Stimulated activated memory B cell treated with anti-CD40 and anti-IgM and Interleukin-4, amounts not matched to agents 10 μg/mL and 1 μg/mL and 100 μg/mL, for 72 hours (primary cell): ENCODE measurements around the gene OLA1.
"Not testable (repeated sequence)": the region's sequence is repeated elsewhere in the genome, so short reads cannot be mapped to it uniquely, and the experiment has no call there.

Source experiments
- ATAC-seq: fragments of 150-1000 bp; cut with Tn5 transposase; 2 replicates; pipeline ENCODE4 v1.10.0; 2021
- H3K27ac Mint-ChIP-seq: one replicate; pipeline ENCODE4 v1.8.0; 2022; ENCODE audit warnings: mild to moderate bottlenecking, mixed read lengths
- H3K27me3 Mint-ChIP-seq: one replicate; pipeline ENCODE4 v1.8.0; 2022; ENCODE audit warnings: mixed read lengths
- H3K36me3 Mint-ChIP-seq: one replicate; pipeline ENCODE4 v1.8.0; 2022; ENCODE audit warnings: mixed read lengths
- H3K4me1 Mint-ChIP-seq: one replicate; pipeline ENCODE4 v1.8.0; 2022; ENCODE audit warnings: mixed read lengths
- H3K4me3 Mint-ChIP-seq: one replicate; pipeline ENCODE4 v1.8.0; 2022; ENCODE audit warnings: mild to moderate bottlenecking, moderate library complexity, mixed read lengths
- H3K9me3 Mint-ChIP-seq: one replicate; pipeline ENCODE4 v1.8.0; 2022; ENCODE audit warnings: mixed read lengths

The OLA1 gene

GRCh38 chr2:174248187-174248997, at the start of gene OLA1:
Gene OLA1 (minus strand): TSS chr2:174248532. CDS start chr2:174246815, 1,717 bp downstream.
- Mint-ChIP-seq H3K36me3 (peaks cover 7% of the 10 kb centered on the region), H3K9me3 (no peaks in the 10 kb centered on the region), H3K4me3 (peak within 1 kb of the TSS; percentile 84), H3K27ac (peak within 1 kb of the TSS; percentile 75), H3K4me1 (peaks cover 7% of the 10 kb centered on the region), H3K27me3 (no peaks in the 10 kb centered on the region)
- ATAC-seq = peak; percentile 99

DNA sequence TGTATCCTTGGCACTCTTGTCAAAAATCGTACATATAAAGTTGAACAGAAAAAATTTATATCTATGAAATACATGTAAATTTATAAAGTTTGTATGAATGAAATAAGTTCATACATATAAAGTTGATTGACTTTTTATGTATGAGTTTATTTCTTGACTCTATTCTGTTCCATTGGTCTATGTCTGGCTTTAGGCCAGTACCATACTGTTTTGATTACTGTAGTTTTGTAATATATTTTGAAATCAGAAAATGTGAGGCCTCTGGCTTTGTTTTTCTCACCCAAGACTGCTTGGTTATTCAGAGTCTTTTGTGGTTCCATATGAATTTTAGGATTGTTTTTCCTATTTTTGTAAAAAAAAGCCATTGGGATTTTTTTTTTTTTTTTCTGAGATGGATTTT, 44.6 kb upstream of the OLA1 start:
- ATAC-seq = no peak
- no peaks in the 10 kb centered on the region for H3K9me3 Mint-ChIP-seq

DNA sequence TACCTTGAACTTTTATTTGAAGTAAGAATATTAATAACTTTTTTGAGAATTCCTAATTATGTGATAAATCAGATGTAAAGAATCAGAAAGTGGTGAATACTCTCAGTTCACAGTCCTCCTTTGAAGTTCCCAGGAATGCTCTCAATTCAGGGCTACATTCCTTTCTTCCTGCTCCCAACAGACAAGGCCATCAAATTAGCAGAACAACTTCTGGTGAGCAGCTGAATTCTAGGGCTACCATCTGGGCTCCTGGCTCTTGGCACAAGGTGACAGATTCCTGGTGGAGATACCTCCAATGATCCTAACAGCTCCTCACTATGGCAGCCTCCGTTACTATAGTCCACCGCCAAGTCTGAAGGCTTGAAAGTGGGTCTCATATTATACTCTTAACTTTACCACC, 37.8 kb upstream of the OLA1 start:
- H3K4me3 Mint-ChIP-seq = no peak overlapping the region
- H3K27me3 Mint-ChIP-seq = peaks cover 49% of the 10 kb centered on the region
- no peaks in the 10 kb centered on the region for H3K4me1 Mint-ChIP-seq
- no peak for ATAC-seq
- H3K9me3 Mint-ChIP-seq = no peaks in the 10 kb centered on the region
- H3K36me3 Mint-ChIP-seq = no peaks in the 10 kb centered on the region
- no peak overlapping the region for H3K27ac Mint-ChIP-seq

More for the DNA sequence above, 44.6 kb upstream of the OLA1 start:
- Mint-ChIP-seq H3K27ac (no peak overlapping the region), H3K36me3 (no peaks in the 10 kb centered on the region), H3K4me3 (no peak overlapping the region), H3K27me3 (peaks cover 29% of the 10 kb centered on the region), H3K4me1 (no peaks in the 10 kb centered on the region)

DNA sequence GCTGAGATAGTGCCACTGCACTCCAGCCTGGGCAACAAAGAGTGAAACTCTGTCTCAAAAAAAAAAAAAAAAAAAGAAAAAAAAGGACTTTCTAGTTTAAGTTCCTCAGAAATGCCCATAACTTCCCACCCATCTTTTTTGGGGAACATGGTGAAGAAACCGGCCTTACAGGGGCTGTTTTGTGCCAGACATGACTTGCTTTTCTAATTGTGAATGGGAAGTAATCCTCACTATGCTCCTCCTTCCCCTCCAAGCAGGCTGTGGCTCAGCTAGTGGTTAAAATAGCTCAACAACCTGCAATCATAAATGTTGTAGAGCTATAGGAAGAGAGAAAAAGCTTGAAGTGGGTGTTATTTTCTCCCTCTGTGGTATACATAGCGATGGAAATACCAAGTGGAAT, 34.1 kb upstream of the OLA1 start:
- H3K27ac Mint-ChIP-seq = no peak overlapping the region
- no peak for ATAC-seq

DNA sequence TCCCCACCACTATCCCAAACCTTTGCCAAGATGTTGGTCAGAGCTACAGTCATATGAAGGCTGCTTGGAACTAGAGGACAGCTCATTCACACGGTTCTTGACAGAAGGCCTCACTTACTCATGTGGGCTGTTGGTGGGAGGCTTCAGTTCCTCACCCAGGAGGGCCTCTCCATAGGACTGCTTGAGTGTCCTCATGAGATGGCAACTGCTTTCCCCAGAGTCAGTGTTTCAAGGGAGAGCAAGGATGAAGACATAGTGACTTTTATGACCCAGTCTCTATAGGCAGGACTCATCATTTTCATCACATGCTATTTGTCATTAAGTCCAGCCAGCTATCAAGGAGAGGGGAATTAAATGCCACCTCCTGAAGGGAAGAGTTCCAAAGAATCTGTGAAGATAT, 33.4 kb upstream of the OLA1 start:
- peaks cover 43% of the 10 kb centered on the region for H3K27me3 Mint-ChIP-seq
- no peaks in the 10 kb centered on the region for H3K4me1 Mint-ChIP-seq
- ATAC-seq = no peak
- no peaks in the 10 kb centered on the region for H3K36me3 Mint-ChIP-seq
- H3K4me3 Mint-ChIP-seq = no peak overlapping the region
- no peak overlapping the region for H3K27ac Mint-ChIP-seq
- H3K9me3 Mint-ChIP-seq = no peaks in the 10 kb centered on the region

More for the DNA sequence above, 34.1 kb upstream of the OLA1 start:
- no peak overlapping the region for H3K4me3 Mint-ChIP-seq
- H3K36me3 Mint-ChIP-seq = no peaks in the 10 kb centered on the region
- H3K4me1 Mint-ChIP-seq = no peaks in the 10 kb centered on the region
- no peaks in the 10 kb centered on the region for H3K9me3 Mint-ChIP-seq
- H3K27me3 Mint-ChIP-seq = peaks cover 43% of the 10 kb centered on the region

DNA sequence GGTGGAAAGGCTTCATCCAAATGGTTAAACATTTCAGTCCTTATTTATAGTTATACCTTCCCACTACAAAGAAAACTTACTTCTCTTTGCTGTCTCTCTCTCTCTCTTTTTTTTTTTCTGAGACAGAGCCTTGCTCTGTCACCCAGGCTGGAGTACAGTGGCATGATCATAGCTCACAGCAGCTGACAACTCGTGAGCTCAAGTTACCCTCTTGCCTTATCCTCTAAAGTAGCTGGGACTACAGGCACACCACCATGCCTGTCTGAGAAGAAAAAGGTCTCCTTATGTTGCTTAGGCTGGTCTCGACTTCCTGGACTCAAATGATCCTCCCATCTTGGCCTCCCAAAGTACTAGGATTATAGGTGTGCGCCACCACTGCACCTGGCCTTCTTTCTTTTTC, 32.3 kb upstream of the OLA1 start:
- Mint-ChIP-seq H3K9me3 (no peaks in the 10 kb centered on the region), H3K36me3 (no peaks in the 10 kb centered on the region), H3K27me3 (peaks cover 35% of the 10 kb centered on the region), H3K4me1 (no peaks in the 10 kb centered on the region), H3K4me3 (no peak overlapping the region), H3K27ac (no peak overlapping the region)
- no peak for ATAC-seq

- H3K9me3 Mint-ChIP-seq, ATAC-seq, H3K4me1 Mint-ChIP-seq, H3K27ac Mint-ChIP-seq, H3K4me3 Mint-ChIP-seq, H3K36me3 Mint-ChIP-seq: not testable (repeated sequence)
- peaks cover 28% of the 10 kb centered on the region for H3K27me3 Mint-ChIP-seq
These were observed 21.9 kb upstream of the OLA1 start for GRCh38 chr2:174270263-174270662.

GRCh38 chr2:174266288-174266687, 18.0 kb upstream of the OLA1 start:
- Mint-ChIP-seq H3K27ac (no peak overlapping the region), H3K36me3 (no peaks in the 10 kb centered on the region), H3K4me1 (no peaks in the 10 kb centered on the region), H3K4me3 (no peak overlapping the region), H3K27me3 (peaks cover 41% of the 10 kb centered on the region), H3K9me3 (no peaks in the 10 kb centered on the region)
- no peak for ATAC-seq

GRCh38 chr2:174263997-174264396, 15.7 kb upstream of the OLA1 start:
- Mint-ChIP-seq H3K27ac (no peak overlapping the region), H3K36me3 (no peaks in the 10 kb centered on the region), H3K27me3 (peaks cover 43% of the 10 kb centered on the region), H3K9me3 (no peaks in the 10 kb centered on the region), H3K4me1 (no peaks in the 10 kb centered on the region), H3K4me3 (no peak overlapping the region)
- ATAC-seq = no peak

GRCh38 chr2:174259981-174260380, 11.6 kb upstream of the OLA1 start:
- Mint-ChIP-seq H3K27me3 (peaks cover 15% of the 10 kb centered on the region), H3K4me1 (no peaks in the 10 kb centered on the region), H3K36me3 (no peaks in the 10 kb centered on the region), H3K4me3 (no peak overlapping the region), H3K9me3 (no peaks in the 10 kb centered on the region), H3K27ac (no peak overlapping the region)
- ATAC-seq = no peak

DNA sequence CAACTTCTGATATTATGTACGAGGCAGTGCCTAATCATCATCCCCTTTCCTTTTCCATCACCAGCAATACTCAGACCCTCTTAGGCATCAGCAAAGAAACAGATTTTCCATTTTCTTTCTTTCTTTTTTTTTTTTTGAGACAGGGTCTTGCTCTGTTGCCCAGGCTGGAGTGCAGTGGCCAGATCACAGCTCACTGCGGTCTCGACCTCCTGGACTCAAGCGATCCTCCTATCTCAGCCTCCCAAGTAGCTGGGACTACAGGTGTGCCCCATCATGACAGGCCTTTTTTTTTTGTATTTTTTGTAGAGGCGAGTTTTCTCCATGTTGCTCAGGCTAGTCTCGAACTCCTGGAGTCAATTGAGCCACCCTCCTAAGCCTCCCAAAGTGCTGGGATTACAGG, 5.9 kb upstream of the OLA1 start:
- Mint-ChIP-seq H3K27me3 (no peaks in the 10 kb centered on the region), H3K4me3 (no peak overlapping the region), H3K9me3 (no peaks in the 10 kb centered on the region), H3K27ac (no peak overlapping the region), H3K36me3 (no peaks in the 10 kb centered on the region), H3K4me1 (no peaks in the 10 kb centered on the region)
- ATAC-seq = no peak

DNA sequence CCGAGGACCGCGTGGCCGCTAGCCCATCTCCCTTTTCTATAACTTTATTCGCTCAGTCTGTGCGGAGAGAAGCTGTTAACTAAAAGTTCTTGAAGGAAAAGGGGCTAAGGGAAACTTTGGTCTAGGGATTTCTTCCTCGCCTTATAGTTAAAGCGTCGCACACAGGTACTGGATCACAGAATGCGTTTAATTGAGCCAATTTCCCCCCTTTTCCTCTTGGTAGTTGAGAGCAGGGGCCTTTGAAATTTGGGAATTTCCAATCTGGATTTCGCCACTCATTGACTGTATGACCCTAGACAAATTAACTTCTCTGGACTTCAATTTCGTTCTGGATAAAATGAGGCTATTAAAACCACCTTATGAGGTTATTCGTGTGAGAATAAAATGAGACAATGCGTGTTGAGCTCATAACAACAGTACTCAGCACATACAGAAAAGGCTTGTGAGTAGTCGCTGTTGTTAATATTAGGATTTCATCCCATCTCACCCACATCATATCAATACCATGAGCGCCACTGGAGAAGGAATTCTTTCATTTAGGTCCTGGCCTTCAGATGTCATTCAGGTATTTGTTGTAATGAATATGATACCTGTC, 763 bp upstream of the OLA1 start:
- Mint-ChIP-seq H3K4me1 (peaks cover 7% of the 10 kb centered on the region), H3K9me3 (no peaks in the 10 kb centered on the region), H3K27ac (peak overlapping the region; percentile 75), H3K4me3 (peak overlapping the region; percentile 84), H3K27me3 (no peaks in the 10 kb centered on the region), H3K36me3 (peaks cover 7% of the 10 kb centered on the region)
- ATAC-seq = no peak

DNA sequence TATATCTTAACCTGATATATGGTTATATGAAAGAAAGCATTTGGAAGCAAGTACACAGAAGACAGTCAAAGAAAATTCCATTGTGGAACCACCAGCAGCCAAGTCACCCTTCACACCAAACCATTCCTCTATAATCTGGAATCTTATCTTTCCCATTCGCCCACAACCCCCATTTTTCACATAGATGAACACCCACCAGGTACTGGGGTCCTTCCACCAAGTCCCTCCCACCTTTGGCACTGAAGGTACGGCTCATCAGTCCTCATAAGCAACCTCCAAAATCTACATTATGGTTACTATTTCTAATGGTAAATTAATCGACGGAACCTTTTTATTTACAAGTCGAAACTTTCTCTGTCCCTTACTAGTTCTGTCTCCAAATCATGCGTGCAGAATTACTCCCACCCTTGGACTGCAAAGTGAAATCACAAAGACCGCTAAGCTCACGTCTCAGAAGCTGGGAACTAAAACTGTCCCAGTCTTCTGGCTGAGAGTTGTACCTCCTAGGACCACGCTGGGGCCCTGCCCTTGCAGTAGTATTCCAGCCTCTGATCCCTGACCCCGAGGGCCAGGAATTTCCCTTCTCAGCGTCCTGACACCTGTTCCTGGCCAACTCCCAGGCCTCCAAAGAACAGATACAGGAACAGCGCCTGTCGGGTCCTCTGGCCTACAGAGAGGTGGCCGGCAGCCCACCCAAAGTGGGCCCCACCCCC, 702 bp downstream of the OLA1 start:
- no peak for ATAC-seq

DNA sequence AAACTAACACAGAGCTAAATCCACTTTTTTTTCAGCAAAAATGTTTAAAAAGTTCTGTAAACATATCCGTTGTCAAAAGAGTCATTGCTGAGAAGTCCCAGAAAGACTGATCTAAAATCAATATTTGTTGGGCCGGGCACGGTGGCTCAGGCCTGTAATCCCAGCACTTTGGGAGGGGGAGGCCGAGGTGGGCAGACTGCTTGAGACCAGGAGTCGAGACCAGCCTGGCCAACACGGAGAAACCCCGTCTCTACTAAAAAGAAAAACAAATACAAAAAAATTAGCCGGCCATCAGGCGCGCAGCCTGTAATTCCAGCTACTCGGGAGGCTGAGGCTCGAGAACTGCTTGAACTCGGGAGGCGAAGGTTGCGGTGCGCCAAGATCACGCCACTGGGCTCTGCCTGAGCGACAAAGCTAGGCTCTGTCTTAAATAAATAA, 1.4 kb downstream of the OLA1 start:
- no peak for ATAC-seq

More for the DNA sequence above, 702 bp downstream of the OLA1 start:
- Mint-ChIP-seq H3K27me3 (no peaks in the 10 kb centered on the region), H3K9me3 (no peaks in the 10 kb centered on the region), H3K4me3 (peak overlapping the region; percentile 84), H3K4me1 (peaks cover 7% of the 10 kb centered on the region), H3K36me3 (peaks cover 9% of the 10 kb centered on the region), H3K27ac (peak overlapping the region; percentile 75)

DNA sequence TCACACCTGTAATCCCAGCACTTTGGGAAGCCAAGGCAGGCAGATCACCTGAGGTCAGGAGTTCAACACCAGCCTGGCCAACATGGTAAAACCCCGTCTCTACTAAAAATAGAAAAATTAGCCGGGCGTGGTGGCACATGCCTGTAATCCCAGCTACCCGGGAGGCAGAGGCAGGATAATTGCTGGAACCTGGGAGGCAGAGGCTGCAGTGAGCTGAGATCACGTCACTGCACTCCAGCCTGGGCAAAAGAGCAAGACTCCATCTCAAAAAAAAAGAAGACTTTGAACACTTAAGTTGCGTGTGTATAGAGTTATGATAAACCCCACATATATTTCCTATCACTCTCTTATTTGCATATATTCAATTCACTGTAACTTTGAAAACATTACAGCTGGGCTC, 2.7 kb downstream of the OLA1 start:
- H3K27me3 Mint-ChIP-seq, H3K4me3 Mint-ChIP-seq, H3K27ac Mint-ChIP-seq, ATAC-seq, H3K9me3 Mint-ChIP-seq: not testable (repeated sequence)
- H3K36me3 Mint-ChIP-seq = peaks cover 24% of the 10 kb centered on the region
- peaks cover 23% of the 10 kb centered on the region for H3K4me1 Mint-ChIP-seq

More for the DNA sequence above, 1.4 kb downstream of the OLA1 start:
- peaks cover 9% of the 10 kb centered on the region for H3K4me1 Mint-ChIP-seq
- no peaks in the 10 kb centered on the region for H3K9me3 Mint-ChIP-seq
- peaks cover 16% of the 10 kb centered on the region for H3K36me3 Mint-ChIP-seq
- H3K4me3 Mint-ChIP-seq = no peak overlapping the region
- H3K27ac Mint-ChIP-seq = peak overlapping the region; percentile 75
- H3K27me3 Mint-ChIP-seq = no peaks in the 10 kb centered on the region
